ENCODE measurements around the gene PINK1. TPM values are rescaled to one million over a fixed set of nuclear protein-coding genes. Genes with fewer than 3 reads are reported as not detected.

The PINK1 gene
- total RNA-seq, 4 donors from 2014 or later: 175 to 330 (median 242) TPM

- Histone ChIP-seq H3K27me3 (peaks cover 0 to 4% (median 0%) of the 10 kb centered on the region in 4 donors), H3K4me3 (no peak overlapping the region), H3K4me1 (peaks cover 21 to 23% (median 23%) of the 10 kb centered on the region in 4 donors), H3K9me3 (no peaks in the 10 kb centered on the region), H3K36me3 (no peaks in the 10 kb centered on the region), H3K27ac (replicated peaks in 1 of 4) (no peak overlapping the region)
- 38% methylated on average over 4 of the region's 4 CpGs for whole genome bisulfite sequencing
- no peak for DNase-seq (ENCODE audit: extremely low spot score)
- no peak for TF ChIP-seq CTCF (IDR thresholded peaks at IDR 0.05)
- TF ChIP-seq POLR2AphosphoS5 (IDR thresholded peaks at IDR 0.05): no peak
- no peak for TF ChIP-seq POLR2A (IDR thresholded peaks at IDR 0.05; ENCODE audit: low read depth)
- no peak for TF ChIP-seq EP300 (IDR thresholded peaks at IDR 0.05)
- intact Hi-C loops (cut with DNase I): no loop called here
Measured at GRCh38 chr1:20630729-20631128, 2.5 kb upstream of the PINK1 start.

- no peak for TF ChIP-seq CTCF (IDR thresholded peaks at IDR 0.05)
- TF ChIP-seq POLR2A (IDR thresholded peaks at IDR 0.05; ENCODE audit: low read depth): no peak
- TF ChIP-seq POLR2AphosphoS5 (IDR thresholded peaks at IDR 0.05): no peak
- no peak for TF ChIP-seq EP300 (IDR thresholded peaks at IDR 0.05)
- H3K36me3 ChIP-seq: peaks cover 0 to 12% (median 11%) of the 10 kb centered on the region in 4 donors
- H3K4me1 ChIP-seq: peaks cover 24 to 35% (median 34%) of the 10 kb centered on the region in 4 donors
- no peak overlapping the region for H3K4me3 ChIP-seq
- intact Hi-C loops (cut with DNase I): loop anchor here (2.0 kb wide), 2 partner anchors 18 to 58 kb away; no protein-coding TSS in a partner anchor
- WGBS: 90% methylated on average over 3 of the region's 3 CpGs
- no peak for DNase-seq (ENCODE audit: extremely low spot score)
- H3K27me3 ChIP-seq: peaks cover 0 to 4% (median 0%) of the 10 kb centered on the region in 4 donors
- H3K27ac ChIP-seq (replicated peaks in 1 of 4): no peak overlapping the region
- no peaks in the 10 kb centered on the region for H3K9me3 ChIP-seq
Measured at GRCh38 chr1:20632386-20632785, 872 bp upstream of the PINK1 start.

GRCh38 chr1:20634065-20634593, 871 bp downstream of the PINK1 start:
- DNase-seq (ENCODE audit: extremely low spot score): no peak
- H3K36me3 ChIP-seq: peaks cover 16 to 29% (median 28%) of the 10 kb centered on the region in 4 donors
- peak overlapping the region; percentile 94 to 97 (median 95) for H3K27ac ChIP-seq (replicated peaks in 1 of 4)
- TF ChIP-seq POLR2AphosphoS5 (IDR thresholded peaks at IDR 0.05): no peak
- TF ChIP-seq CTCF (IDR thresholded peaks at IDR 0.05): no peak
- no peak for TF ChIP-seq EP300 (IDR thresholded peaks at IDR 0.05)
- no peak for TF ChIP-seq POLR2A (IDR thresholded peaks at IDR 0.05; ENCODE audit: low read depth)
- no peaks in the 10 kb centered on the region for H3K9me3 ChIP-seq
- intact Hi-C loops (cut with DNase I): no loop called here
- no peaks in the 10 kb centered on the region for H3K27me3 ChIP-seq
- peak overlapping the region; percentile 88 to 100 (median 98) for H3K4me3 ChIP-seq
- 3% methylated on average over 11 of the region's 11 CpGs for WGBS
- peaks cover 24 to 35% (median 34%) of the 10 kb centered on the region in 4 donors for H3K4me1 ChIP-seq

- peaks cover 21 to 34% (median 33%) of the 10 kb centered on the region in 4 donors for H3K36me3 ChIP-seq
- 18% methylated on average over 4 of the region's 4 CpGs for WGBS
- TF ChIP-seq POLR2A (IDR thresholded peaks at IDR 0.05; ENCODE audit: low read depth) (no peak), POLR2AphosphoS5 (IDR thresholded peaks at IDR 0.05) (no peak), EP300 (IDR thresholded peaks at IDR 0.05) (no peak), CTCF (IDR thresholded peaks at IDR 0.05) (no peak)
- peaks cover 24 to 35% (median 34%) of the 10 kb centered on the region in 4 donors for H3K4me1 ChIP-seq
- H3K9me3 ChIP-seq: no peaks in the 10 kb centered on the region
- intact Hi-C loops (cut with DNase I): no loop called here
- peak overlapping the region; percentile 88 to 100 (median 98) for H3K4me3 ChIP-seq
- no peaks in the 10 kb centered on the region for H3K27me3 ChIP-seq
- no peak for DNase-seq (ENCODE audit: extremely low spot score)
- peak overlapping the region; percentile 94 to 97 (median 95) for H3K27ac ChIP-seq (replicated peaks in 1 of 4)
Measured at GRCh38 chr1:20634594-20635084, 1.4 kb downstream of the PINK1 start.
